Astrocyte (in vitro differentiated cells and primary cell): ENCODE measurements around the gene CNTNAP2.

Source experiments
- CTCF ChIP-seq: IDR thresholded peaks from 2 replicates; pipeline ENCODE4 v1.5.1; 2011; ENCODE audit warnings: low read depth, mild to moderate bottlenecking, inconsistent platforms, low read length, moderate library complexity; ENCODE audit not compliant: insufficient read depth
- EZH2 ChIP-seq: IDR thresholded peaks from 2 replicates; pipeline ENCODE4 v1.6.1; 2012; ENCODE audit warnings: mild to moderate bottlenecking, low read length, inconsistent platforms; ENCODE audit not compliant: insufficient read depth

DNA sequence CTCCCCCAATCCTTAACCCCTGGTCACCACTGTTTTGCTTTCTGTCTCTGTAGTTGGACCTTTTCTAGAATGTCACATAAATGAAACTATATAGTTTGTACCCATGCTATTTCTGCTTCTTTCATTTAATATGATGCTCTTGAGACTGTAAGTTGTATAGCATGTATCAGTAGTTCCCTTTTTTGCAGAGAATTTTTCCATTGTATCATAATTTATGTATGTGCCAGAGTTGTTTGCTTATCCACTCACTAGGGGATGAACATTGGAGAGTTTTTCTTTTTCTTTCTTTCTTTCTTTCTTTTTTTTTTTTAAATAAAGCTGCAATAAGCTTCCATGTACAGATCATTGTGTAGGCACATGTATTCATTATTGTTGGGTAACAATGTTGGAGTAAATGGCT, 544.8 kb downstream of the CNTNAP2 start:
- TF ChIP-seq CTCF (no peak), EZH2 (no peak)
